Measurements from ENCODE around the gene SMARCA4. TPM values are rescaled to one million over a fixed set of nuclear protein-coding genes. Genes with fewer than 3 reads are reported as not detected.

SMARCA4 gene
- total RNA-seq, 1 experiment from 2014 or later, result 127 TPM

- no peak for DNase-seq (ENCODE audit: unreplicated experiment)
- Mint-ChIP-seq H3K9me3 (ENCODE audit: unreplicated experiment) (no peaks in the 10 kb centered on the region), H3K27ac (ENCODE audit: low read depth, unreplicated experiment) (no peak overlapping the region), H3K4me1 (ENCODE audit: insufficient read depth, unreplicated experiment) (no peaks in the 10 kb centered on the region), H3K36me3 (ENCODE audit: insufficient read depth, unreplicated experiment) (peaks cover 85% of the 10 kb centered on the region), H3K4me3 (ENCODE audit: unreplicated experiment) (no peak overlapping the region), H3K27me3 (ENCODE audit: insufficient read depth, unreplicated experiment) (no peaks in the 10 kb centered on the region)
- BruUV-seq (replicated peaks), result no TSS peak
- ChIA-PET CTCF (interaction anchor here (0.6 kb wide), 1 partner anchor 153 kb away, joined by 5 read pairs; no protein-coding TSS in a partner anchor), POLR2A (no interaction called here)
- intact Hi-C loops (cut with micrococcal nuclease), result no loop called here
- TF ChIP-seq CTCF (IDR thresholded peaks at IDR 0.05; ENCODE audit: unreplicated experiment), result no peak
Measured at GRCh38 chr19:11018763-11019162, 57.9 kb downstream of the SMARCA4 start.

DNA sequence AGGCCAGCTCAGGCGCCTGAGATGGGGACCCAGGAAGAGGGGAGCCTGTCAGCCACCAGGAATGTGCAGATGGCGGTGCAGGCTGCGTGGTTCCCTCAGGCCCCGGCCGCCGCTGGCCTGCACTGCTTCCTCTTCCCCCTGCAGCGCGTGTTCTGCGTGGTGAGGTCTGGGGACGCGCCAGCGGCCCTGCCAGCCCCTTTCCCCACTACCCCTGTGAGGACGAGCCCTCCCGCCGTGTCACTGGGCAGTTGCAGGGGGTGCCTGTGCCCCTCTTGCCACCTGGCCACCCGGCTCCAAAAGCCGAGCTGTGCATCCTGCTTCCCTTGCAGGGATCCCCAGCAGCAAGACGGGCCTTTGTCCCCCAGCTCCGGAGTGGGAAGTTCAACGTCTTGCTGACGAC is 58.4 kb downstream of the SMARCA4 start:
- no peaks in the 10 kb centered on the region for H3K4me1 Mint-ChIP-seq (ENCODE audit: insufficient read depth, unreplicated experiment)
- BruUV-seq (replicated peaks), result no TSS peak
- TF ChIP-seq CTCF (IDR thresholded peaks at IDR 0.05; ENCODE audit: unreplicated experiment), result no peak
- H3K9me3 Mint-ChIP-seq (ENCODE audit: unreplicated experiment), result no peaks in the 10 kb centered on the region
- no peaks in the 10 kb centered on the region for H3K27me3 Mint-ChIP-seq (ENCODE audit: insufficient read depth, unreplicated experiment)
- POLR2A ChIA-PET, result no interaction called here
- CTCF ChIA-PET, result interaction anchor here (0.6 kb wide), 1 partner anchor 153 kb away, joined by 5 read pairs; no protein-coding TSS in a partner anchor
- H3K27ac Mint-ChIP-seq (ENCODE audit: low read depth, unreplicated experiment), result no peak overlapping the region
- intact Hi-C loops (cut with micrococcal nuclease), result no loop called here
- DNase-seq (ENCODE audit: unreplicated experiment), result no peak
- H3K4me3 Mint-ChIP-seq (ENCODE audit: unreplicated experiment), result no peak overlapping the region
- H3K36me3 Mint-ChIP-seq (ENCODE audit: insufficient read depth, unreplicated experiment), result peaks cover 80% of the 10 kb centered on the region

- CTCF ChIA-PET, result interaction anchor here (0.7 to 0.9 kb wide), 2 partner anchors 15 kb away, joined by 3 to 5 read pairs; no protein-coding TSS in a partner anchor
- Mint-ChIP-seq H3K9me3 (ENCODE audit: unreplicated experiment) (no peaks in the 10 kb centered on the region), H3K4me1 (ENCODE audit: insufficient read depth, unreplicated experiment) (no peaks in the 10 kb centered on the region), H3K4me3 (ENCODE audit: unreplicated experiment) (no peak overlapping the region), H3K27ac (ENCODE audit: low read depth, unreplicated experiment) (no peak overlapping the region), H3K36me3 (ENCODE audit: insufficient read depth, unreplicated experiment) (peaks cover 80% of the 10 kb centered on the region), H3K27me3 (ENCODE audit: insufficient read depth, unreplicated experiment) (no peaks in the 10 kb centered on the region)
- POLR2A ChIA-PET, result interaction anchor here (1.2 kb wide), 1 partner anchor 15 kb away, joined by 3 read pairs; no protein-coding TSS in a partner anchor
- intact Hi-C loops (cut with micrococcal nuclease), result no loop called here
- DNase-seq (ENCODE audit: unreplicated experiment), result no peak
- no TSS peak for BruUV-seq (replicated peaks)
- no peak for TF ChIP-seq CTCF (IDR thresholded peaks at IDR 0.05; ENCODE audit: unreplicated experiment)
Measured at GRCh38 chr19:11019824-11020223, 59.0 kb downstream of the SMARCA4 start.

DNA sequence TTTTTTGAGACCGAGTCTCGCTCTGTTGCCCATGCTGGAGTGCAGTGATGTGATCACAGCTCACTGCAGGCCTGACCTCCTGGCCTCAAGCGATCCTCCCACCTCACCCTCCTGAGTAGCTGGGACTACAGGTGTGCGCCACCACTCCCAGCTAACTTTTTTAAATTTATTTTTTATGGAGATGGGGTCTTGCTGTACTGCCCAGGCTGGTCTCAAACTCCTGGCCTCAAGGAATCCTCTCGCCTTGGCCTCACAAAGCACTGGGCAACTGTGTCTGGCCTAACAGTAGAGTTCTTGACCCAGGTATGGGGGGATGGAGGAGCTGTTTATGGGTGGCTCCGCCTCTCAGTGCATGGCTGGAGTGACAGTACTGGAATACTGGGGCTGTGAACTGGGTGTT is 59.6 kb downstream of the SMARCA4 start:
- H3K36me3 Mint-ChIP-seq (ENCODE audit: insufficient read depth, unreplicated experiment), result peaks cover 74% of the 10 kb centered on the region
- no peak overlapping the region for H3K4me3 Mint-ChIP-seq (ENCODE audit: unreplicated experiment)
- DNase-seq (ENCODE audit: unreplicated experiment), result no peak
- H3K9me3 Mint-ChIP-seq (ENCODE audit: unreplicated experiment), result no peaks in the 10 kb centered on the region
- no peaks in the 10 kb centered on the region for H3K27me3 Mint-ChIP-seq (ENCODE audit: insufficient read depth, unreplicated experiment)
- CTCF ChIA-PET, result interaction anchor here (0.7 to 0.9 kb wide), 3 partner anchors 14 to 79 kb away, joined by 3 to 5 read pairs (median 3); no protein-coding TSS in a partner anchor
- no peaks in the 10 kb centered on the region for H3K4me1 Mint-ChIP-seq (ENCODE audit: insufficient read depth, unreplicated experiment)
- TF ChIP-seq CTCF (IDR thresholded peaks at IDR 0.05; ENCODE audit: unreplicated experiment), result no peak
- POLR2A ChIA-PET, result interaction anchor here (1.2 kb wide), 1 partner anchor 15 kb away, joined by 3 read pairs; no protein-coding TSS in a partner anchor
- no TSS peak for BruUV-seq (replicated peaks)
- H3K27ac Mint-ChIP-seq (ENCODE audit: low read depth, unreplicated experiment), result no peak overlapping the region
- intact Hi-C loops (cut with micrococcal nuclease), result no loop called here

Measured in MCF 10A (cell line).